ENCODE results near the gene HTR1E.
"Not testable (repeated sequence)": the region's sequence is repeated elsewhere in the genome, so short reads cannot be mapped to it uniquely, and the experiment has no call there.

Gene HTR1E, protein sequence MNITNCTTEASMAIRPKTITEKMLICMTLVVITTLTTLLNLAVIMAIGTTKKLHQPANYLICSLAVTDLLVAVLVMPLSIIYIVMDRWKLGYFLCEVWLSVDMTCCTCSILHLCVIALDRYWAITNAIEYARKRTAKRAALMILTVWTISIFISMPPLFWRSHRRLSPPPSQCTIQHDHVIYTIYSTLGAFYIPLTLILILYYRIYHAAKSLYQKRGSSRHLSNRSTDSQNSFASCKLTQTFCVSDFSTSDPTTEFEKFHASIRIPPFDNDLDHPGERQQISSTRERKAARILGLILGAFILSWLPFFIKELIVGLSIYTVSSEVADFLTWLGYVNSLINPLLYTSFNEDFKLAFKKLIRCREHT

GRCh38 chr6:86937219-86938079, at the start of gene HTR1E:
HTR1E (plus strand) TSS chr6:86937528; CDS start chr6:87015335, 77,807 bp downstream.
- in situ Hi-C loops (cut with MboI; ENCODE audit: low sequenced_read_pairs) = no loop called here

DNA sequence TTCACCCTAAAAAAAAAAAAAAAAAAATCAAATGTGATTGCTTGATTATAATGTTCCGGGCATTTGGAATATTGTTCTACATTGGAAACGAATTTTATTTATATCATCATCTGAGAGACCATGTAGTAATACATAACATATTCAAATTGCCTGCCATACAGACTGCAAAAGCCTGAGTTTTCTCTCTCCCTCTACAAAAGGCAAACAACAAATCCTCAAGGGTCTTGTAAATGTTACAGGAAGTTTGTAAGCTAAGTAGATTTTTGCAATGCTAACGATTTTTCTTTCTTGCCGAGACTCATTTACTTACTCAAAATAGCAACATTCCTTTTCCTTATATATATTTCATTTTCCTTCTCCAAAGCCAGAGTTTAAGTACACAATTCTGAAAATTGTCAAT, 49.0 kb upstream of the HTR1E start:
- in situ Hi-C loops (cut with MboI; ENCODE audit: low sequenced_read_pairs) = no loop called here

DNA sequence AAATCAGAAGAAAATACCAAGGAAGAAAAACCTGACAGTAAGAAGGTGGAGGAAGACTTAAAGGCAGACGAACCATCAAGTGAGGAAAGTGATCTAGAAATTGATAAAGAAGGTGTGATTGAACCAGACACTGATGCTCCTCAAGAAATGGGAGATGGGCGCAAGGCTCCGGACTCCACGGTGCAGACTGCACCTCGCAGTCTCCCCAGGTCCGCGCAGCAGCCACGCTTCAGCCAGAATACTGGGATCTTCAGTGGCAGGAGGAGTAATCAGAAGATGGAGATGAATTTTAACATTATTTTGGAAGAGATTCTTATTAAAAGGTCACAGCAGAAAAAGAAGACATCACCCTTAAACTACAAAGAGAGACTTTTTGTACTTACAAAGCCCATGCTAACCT, 40.1 kb upstream of the HTR1E start:
- in situ Hi-C loops (cut with MboI; ENCODE audit: low sequenced_read_pairs) = not testable (repeated sequence)

- in situ Hi-C loops (cut with MboI; ENCODE audit: low sequenced_read_pairs) = no loop called here
Observed at GRCh38 chr6:86913795-86914194, 23.5 kb upstream of the HTR1E start.

DNA sequence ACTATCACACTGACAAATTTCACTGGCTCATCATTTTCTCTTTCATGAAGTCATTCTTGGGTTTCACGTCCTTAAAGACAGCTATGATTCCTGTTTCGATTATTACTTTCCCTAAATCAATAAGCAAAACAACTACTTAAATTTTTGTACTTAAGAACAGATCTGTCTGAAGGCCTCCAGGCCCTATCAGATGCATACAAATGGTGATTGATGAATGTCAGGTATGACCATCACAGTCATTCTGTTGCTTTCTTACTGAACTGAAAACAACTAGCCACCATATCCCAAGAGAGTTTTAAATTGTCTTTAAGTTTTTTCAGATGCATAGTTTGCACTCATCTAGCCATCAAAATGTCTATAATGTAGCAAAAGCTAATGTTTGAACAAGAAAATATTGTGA, 20.9 kb upstream of the HTR1E start:
- in situ Hi-C loops (cut with MboI; ENCODE audit: low sequenced_read_pairs) = no loop called here

GRCh38 chr6:86927138-86927537, 10.2 kb upstream of the HTR1E start:
- in situ Hi-C loops (cut with MboI; ENCODE audit: low sequenced_read_pairs) = not testable (repeated sequence)

- in situ Hi-C loops (cut with MboI; ENCODE audit: low sequenced_read_pairs) = not testable (repeated sequence)
Observed at GRCh38 chr6:86927859-86928258, 9.5 kb upstream of the HTR1E start.

DNA sequence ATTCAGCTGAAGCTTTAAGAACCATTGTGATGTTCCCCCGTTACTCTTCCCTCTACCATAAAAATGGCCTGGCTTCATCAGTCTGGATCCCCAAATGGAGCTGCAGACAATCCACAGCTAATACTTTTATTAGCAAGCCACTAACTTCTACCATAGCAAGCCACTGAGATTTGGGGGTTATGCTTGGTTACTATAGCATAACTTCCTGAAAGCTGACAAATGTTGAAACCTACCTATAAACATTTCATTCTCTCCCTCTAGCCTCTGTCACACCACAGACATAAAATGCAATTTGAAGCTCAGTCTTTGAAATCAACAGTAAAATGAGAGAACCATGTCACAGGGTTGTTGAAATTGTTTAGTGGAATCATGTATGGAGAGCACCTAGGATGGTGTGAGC, 3.0 kb upstream of the HTR1E start:
- in situ Hi-C loops (cut with MboI; ENCODE audit: low sequenced_read_pairs) = no loop called here

GRCh38 chr6:86936834-86937218, 502 bp upstream of the HTR1E start:
- in situ Hi-C loops (cut with MboI; ENCODE audit: low sequenced_read_pairs) = no loop called here

DNA sequence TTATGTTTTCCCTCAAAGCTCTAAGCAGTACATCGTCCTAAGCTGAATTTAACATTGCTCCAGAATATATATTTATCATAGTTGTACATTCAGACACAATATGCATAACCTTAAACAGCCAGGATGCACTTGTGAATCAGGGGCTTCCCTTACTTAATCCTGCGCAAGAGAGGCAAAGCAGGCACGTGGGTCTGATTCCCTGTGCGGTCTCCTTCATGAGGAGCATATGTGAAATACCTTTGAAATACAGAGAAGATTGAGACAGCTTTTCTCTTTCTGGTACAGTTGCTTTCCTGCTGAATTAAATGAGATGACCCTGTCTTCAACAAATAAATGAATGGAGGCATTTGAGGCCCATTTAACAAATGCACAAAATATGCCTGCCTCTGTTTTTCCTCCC, 1.5 kb downstream of the HTR1E start:
- in situ Hi-C loops (cut with MboI; ENCODE audit: low sequenced_read_pairs) = no loop called here

DNA sequence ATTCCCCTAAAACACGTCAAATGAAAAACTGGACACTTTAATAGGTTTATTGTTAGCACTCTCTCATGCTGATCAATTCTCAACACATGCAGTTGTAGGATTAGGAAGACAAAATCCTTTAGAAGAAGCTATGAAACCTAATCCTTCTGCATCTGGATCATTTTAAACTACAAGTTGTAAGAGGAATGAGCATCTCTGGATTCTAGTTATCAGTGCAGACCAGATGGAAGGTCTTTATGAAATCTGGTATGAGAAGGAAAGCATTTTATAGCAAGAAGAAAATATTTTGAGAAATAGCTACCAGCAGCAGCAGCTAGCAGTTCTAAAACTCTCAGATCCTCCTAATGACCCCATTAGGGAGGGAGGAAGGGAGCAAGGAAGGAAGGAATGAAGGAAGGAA, 4.1 kb downstream of the HTR1E start:
- in situ Hi-C loops (cut with MboI; ENCODE audit: low sequenced_read_pairs) = no loop called here

GRCh38 chr6:86942769-86943516, 5.6 kb downstream of the HTR1E start:
- in situ Hi-C loops (cut with MboI; ENCODE audit: low sequenced_read_pairs) = no loop called here

DNA sequence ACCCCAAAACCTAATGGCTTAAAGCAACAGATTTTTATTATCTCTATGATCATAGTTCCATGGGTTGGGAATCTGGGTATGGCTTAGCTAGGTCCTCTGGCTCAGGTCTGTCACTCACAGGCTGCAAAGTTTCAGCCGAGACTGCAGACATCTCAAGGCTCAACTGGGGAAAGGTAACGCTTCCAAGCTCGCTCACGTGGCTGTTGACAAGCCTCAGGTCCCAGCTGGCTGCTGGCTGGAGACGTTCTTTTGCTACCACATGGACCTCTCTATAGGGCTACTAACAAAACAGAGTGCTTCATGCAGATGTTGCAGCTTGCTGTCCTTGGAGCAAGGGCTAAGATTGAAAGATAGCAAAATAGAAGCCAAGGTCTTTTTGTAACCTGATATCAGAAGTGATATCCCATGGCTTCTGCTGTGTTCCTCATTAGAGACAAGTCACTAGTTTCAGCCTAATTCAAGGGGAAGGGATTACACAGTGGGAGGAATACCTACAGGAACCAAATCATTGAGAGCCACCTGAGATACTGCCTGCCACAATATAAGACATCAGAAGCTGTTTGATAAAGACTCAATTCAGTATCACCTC, 6.6 kb downstream of the HTR1E start:
- in situ Hi-C loops (cut with MboI; ENCODE audit: low sequenced_read_pairs) = no loop called here

GRCh38 chr6:86949771-86950170, 12.4 kb downstream of the HTR1E start:
- in situ Hi-C loops (cut with MboI; ENCODE audit: low sequenced_read_pairs) = no loop called here

DNA sequence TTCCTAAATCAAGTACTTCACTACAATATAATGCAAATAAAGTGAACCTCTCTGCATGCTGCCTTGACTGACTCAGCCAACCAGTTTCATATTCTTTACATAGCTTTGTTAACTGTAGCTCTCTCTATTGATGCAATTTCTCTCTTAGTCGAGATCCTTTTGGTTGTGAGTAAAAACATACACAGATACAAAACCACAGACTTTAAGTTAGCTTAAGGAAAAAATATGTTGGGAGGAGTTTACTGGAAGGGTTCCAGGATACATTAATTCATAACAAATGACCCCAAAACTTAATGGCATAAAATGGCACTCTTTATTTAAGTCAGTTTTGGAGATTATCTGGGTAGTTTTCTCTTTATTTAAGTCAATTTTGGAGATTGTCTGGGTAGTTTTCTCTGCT, 15.7 kb downstream of the HTR1E start:
- in situ Hi-C loops (cut with MboI; ENCODE audit: low sequenced_read_pairs) = no loop called here

DNA sequence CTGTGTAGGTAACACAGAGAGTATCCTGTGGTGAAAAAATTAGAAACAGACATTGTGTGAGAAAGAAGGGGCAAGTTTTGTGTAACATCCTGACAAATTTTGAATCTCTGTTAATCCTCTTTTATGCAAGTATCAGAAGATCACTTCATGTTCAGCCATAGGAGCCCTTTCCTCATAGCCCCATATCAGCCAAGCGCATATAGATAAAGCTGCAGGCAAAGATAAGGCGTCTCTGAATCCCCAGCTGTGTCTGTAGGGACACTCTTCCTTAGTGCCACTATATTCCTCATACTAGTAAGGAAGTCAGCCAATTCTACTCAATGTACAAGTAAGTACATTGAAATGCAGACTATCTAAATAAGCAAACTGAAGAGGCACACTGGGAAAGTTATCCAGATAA, 22.3 kb downstream of the HTR1E start:
- in situ Hi-C loops (cut with MboI; ENCODE audit: low sequenced_read_pairs) = no loop called here

GRCh38 chr6:86961455-86962200, 24.3 kb downstream of the HTR1E start:
- in situ Hi-C loops (cut with MboI; ENCODE audit: low sequenced_read_pairs) = no loop called here

- in situ Hi-C loops (cut with MboI; ENCODE audit: low sequenced_read_pairs) = no loop called here
Observed at GRCh38 chr6:86963352-86963751, 26.0 kb downstream of the HTR1E start.

DNA sequence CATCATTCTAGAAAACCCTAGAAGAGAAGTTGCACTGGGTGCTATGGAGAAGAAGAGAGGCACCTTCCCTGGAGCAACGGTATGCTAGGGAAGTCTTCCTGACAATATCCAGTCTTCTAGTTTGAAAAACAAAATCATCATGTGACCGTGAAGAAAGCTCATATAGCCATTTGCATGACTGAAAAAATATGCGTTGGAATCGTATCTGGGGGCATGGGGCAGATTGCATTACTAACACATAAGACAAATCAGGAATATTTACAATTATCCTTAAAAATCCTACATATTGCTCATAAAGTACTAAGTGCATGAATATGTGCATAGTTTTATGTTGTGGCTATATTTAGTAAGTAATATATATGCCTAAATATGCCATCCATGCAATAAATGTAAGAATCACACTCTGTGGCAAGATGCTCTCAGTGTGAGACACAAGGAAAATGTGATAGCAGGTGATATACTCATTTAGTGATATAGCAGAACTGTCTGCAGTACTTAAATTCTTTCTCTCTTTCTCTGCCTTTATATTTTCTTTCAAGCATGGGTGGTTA, 26.8 kb downstream of the HTR1E start:
- in situ Hi-C loops (cut with MboI; ENCODE audit: low sequenced_read_pairs) = no loop called here

GRCh38 chr6:86966271-86966670, 28.9 kb downstream of the HTR1E start:
- in situ Hi-C loops (cut with MboI; ENCODE audit: low sequenced_read_pairs) = no loop called here
